Mesenchymal stem cell (in vitro differentiated cells and primary cell): ENCODE measurements around the gene STK33.

ENCODE experiments used
- DNase-seq: peaks from one replicate; pipeline ENCODE4 v3.0.0-alpha.2; 2013
- H2AFZ ChIP-seq: one replicate; pipeline ENCODE4 v1.6.1; 2013; ENCODE audit warnings: low read depth, mild to moderate bottlenecking, control low read depth, inconsistent platforms, low read length, moderate library complexity
- H2AK5ac ChIP-seq: 2 replicates; pipeline ENCODE4 v1.6.1; 2013; ENCODE audit warnings: low read length, moderate library complexity, mild to moderate bottlenecking, inconsistent platforms; ENCODE audit not compliant: severe bottlenecking
- H2BK120ac ChIP-seq: one replicate; pipeline ENCODE4 v1.6.1; 2013; ENCODE audit warnings: low read depth, mild to moderate bottlenecking, inconsistent platforms, low read length, moderate library complexity
- H2BK12ac ChIP-seq, 2 experiments: one replicate each; pipeline ENCODE4 v1.6.1; 2013; ENCODE audit warnings: inconsistent platforms in 2 of 2, low read length in 2 of 2, mild to moderate bottlenecking in 2 of 2, moderate library complexity in 2 of 2, control low read depth in 1 of 2
- H2BK15ac ChIP-seq: one replicate; pipeline ENCODE4 v1.6.1; 2013; ENCODE audit warnings: mild to moderate bottlenecking, low read depth, inconsistent platforms; ENCODE audit not compliant: poor library complexity, severe bottlenecking
- H2BK5ac ChIP-seq: 2 replicates; pipeline ENCODE4 v1.6.1; 2013; ENCODE audit warnings: low read depth, mild to moderate bottlenecking, low read length, control low read depth, inconsistent platforms; ENCODE audit not compliant: poor library complexity, severe bottlenecking
- H3K14ac ChIP-seq, 2 experiments: one replicate each; pipeline ENCODE4 v1.6.1; 2013; ENCODE audit warnings: inconsistent platforms in 2 of 2, low read length in 2 of 2, control low read depth in 1 of 2, mild to moderate bottlenecking in 1 of 2, moderate library complexity in 1 of 2
- H3K18ac ChIP-seq, 2 experiments: one replicate each; pipeline ENCODE4 v1.6.1; 2013; ENCODE audit warnings: inconsistent platforms in 2 of 2, low read length in 2 of 2, control low read depth in 1 of 2, low read depth in 1 of 2, mild to moderate bottlenecking in 1 of 2
- H3K23ac ChIP-seq, 2 experiments: one replicate each; pipeline ENCODE4 v1.6.1; 2013; ENCODE audit warnings: inconsistent platforms in 2 of 2, low read length in 2 of 2, mild to moderate bottlenecking in 2 of 2, moderate library complexity in 2 of 2, control low read depth in 1 of 2
- H3K27ac ChIP-seq: 2 replicates; pipeline ENCODE4 v1.5.1; 2013; ENCODE audit warnings: mild to moderate bottlenecking, moderate library complexity, low read length, control low read depth, inconsistent platforms; ENCODE audit not compliant: poor library complexity, severe bottlenecking
- H3K27me3 ChIP-seq, 2 experiments: 2 replicates each; pipeline versions ENCODE4 v1.6.1 to v1.7.0; 2013; ENCODE audit warnings: low read length in 2 of 2, mild to moderate bottlenecking in 2 of 2, moderate library complexity in 2 of 2, control low read depth in 1 of 2, inconsistent platforms in 1 of 2; ENCODE audit not compliant: control insufficient read depth in 1 of 2, insufficient read depth in 1 of 2
- H3K36me3 ChIP-seq, 2 experiments: 2 replicates each; pipeline versions ENCODE4 v1.6.1 to v1.7.0; 2013; ENCODE audit warnings: low read length in 2 of 2, control low read depth in 1 of 2, inconsistent platforms in 1 of 2, low read depth in 1 of 2, mild to moderate bottlenecking in 1 of 2; ENCODE audit not compliant: insufficient read depth in 2 of 2, control insufficient read depth in 1 of 2
- H3K4ac ChIP-seq, 2 experiments: one replicate each; pipeline ENCODE4 v1.6.1; 2013; ENCODE audit warnings: inconsistent platforms in 2 of 2, low read length in 2 of 2, mild to moderate bottlenecking in 2 of 2, moderate library complexity in 2 of 2, control low read depth in 1 of 2, low read depth in 1 of 2
- H3K4me1 ChIP-seq: 2 replicates; pipeline ENCODE4 v1.6.1; 2013; ENCODE audit warnings: low read depth, low read length, control low read depth; ENCODE audit not compliant: control insufficient read depth, insufficient read depth
- H3K4me2 ChIP-seq: 2 replicates; pipeline ENCODE4 v1.6.1; 2013; ENCODE audit warnings: low read length, mild to moderate bottlenecking, inconsistent platforms; ENCODE audit not compliant: poor library complexity, severe bottlenecking
- H3K4me3 ChIP-seq, 2 experiments: 2 replicates each; pipeline versions ENCODE4 v1.5.1 to v1.7.0; 2013; ENCODE audit warnings: low read length in 2 of 2, mild to moderate bottlenecking in 2 of 2, control low read depth in 1 of 2, low read depth in 1 of 2; ENCODE audit not compliant: insufficient read depth in 1 of 2
- H3K79me1 ChIP-seq: replicated peaks from 2 replicates; pipeline ENCODE4 v1.6.1; 2013; ENCODE audit warnings: mild to moderate bottlenecking, control low read depth, low read length, inconsistent platforms; ENCODE audit not compliant: poor library complexity, severe bottlenecking
- H3K9ac ChIP-seq: 2 replicates; pipeline ENCODE4 v1.7.0; 2013; ENCODE audit warnings: mild to moderate bottlenecking, low read length, moderate library complexity
- H3K9me3 ChIP-seq: 2 replicates; pipeline ENCODE4 v1.7.0; 2013; ENCODE audit warnings: mild to moderate bottlenecking, low read length; ENCODE audit not compliant: control insufficient read depth
- H4K8ac ChIP-seq: one replicate; pipeline ENCODE4 v1.6.1; 2013; ENCODE audit warnings: inconsistent platforms, mild to moderate bottlenecking, low read length, moderate library complexity
- H4K91ac ChIP-seq: one replicate; pipeline ENCODE4 v1.6.1; 2013; ENCODE audit warnings: mild to moderate bottlenecking, low read length, inconsistent platforms
- WGBS: methylation state at CpG from one replicate; pipeline ENCODE4 v1.1.7; 2013; ENCODE audit warnings: mixed read lengths; 5-methylcytosine and 5-hydroxymethylcytosine counted together

Gene STK33

DNA sequence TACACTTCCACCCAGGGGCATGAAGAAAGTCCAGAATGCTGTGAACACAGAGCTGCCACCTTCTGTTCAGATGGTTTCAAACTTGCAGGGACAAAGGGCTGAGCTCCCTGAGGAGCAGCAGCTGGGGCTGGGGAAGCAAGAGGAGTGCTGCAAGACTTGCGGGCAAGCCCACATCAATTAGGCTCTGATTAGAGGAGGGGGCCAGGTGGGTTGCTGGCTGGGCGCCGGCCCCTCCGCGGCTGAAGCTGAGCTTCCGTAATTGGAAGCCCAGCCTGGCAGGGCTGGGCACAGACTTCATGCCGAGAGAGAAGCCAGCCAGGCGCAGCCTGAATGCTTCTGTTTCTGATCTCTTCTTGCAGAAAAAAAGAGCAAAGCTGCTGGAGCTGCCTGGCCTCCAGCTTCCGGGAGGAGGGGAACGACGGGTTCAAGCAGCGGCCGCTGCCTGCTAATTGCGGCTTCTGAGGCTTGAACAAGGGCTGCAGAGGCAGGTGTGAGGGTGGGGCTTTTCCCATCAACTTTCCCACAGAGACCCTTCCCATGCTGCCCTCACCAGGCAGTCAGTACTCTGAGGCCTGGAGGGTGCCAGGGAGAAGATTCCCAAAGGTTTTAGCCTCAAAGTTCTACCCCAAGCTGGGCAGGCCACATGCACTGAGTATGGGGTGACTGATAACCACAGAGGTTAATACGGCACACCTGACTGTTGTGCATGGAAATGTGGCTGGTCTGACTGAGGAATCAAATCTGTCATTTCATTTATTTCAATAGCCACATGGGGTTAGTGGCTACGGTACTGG is 239.2 kb downstream of the STK33 start:
- Histone ChIP-seq H3K14ac (no peak overlapping the region), H3K18ac (no peak overlapping the region)
- no peak for DNase-seq

DNA sequence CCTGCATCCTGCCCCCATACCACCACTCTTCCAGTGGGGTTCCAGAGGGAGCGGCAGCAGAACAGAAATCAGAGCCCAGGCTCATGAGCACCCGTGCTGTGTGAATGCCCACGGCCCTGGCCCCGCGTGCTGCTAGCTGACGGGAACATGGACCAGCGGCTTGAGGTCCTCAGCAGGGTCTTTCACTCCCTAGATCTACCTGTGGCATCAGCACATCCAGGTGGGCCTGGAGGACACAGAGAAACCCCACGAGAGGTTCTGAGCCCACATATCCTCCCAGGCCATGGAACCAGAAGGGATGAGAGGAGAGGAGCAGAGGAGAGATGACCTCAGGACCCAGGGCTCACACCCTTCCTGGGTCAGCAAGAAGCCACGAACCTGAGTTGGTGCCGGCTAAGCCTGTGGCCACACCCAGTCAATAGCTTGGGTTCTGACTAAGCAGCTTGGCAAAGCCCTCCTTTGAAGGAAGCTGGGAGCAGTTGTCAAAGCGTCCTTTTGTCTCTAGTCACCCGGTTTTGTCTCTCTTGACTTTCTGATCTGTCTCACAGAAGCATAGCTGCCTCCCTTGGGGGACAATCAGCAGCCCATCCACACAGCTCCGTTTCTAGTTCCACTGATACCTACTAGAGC is 241.0 kb downstream of the STK33 start:
- 84% methylated on average over 13 of the region's 13 CpGs for WGBS
- Histone ChIP-seq H3K27ac (no peak overlapping the region), H3K23ac (no peak overlapping the region), H3K4me2 (no peak overlapping the region), H3K14ac (no peak overlapping the region), H3K4me1 (peaks cover 3% of the 10 kb centered on the region), H2BK12ac (no peak overlapping the region), H4K8ac (no peak overlapping the region), H3K4ac (no peak overlapping the region), H2AK5ac (no peak overlapping the region), H3K79me1 (no peaks in the 10 kb centered on the region), H2BK15ac (no peak overlapping the region), H3K9ac (no peak overlapping the region), H4K91ac (no peak overlapping the region), H3K36me3 (no peaks in the 10 kb centered on the region), H2BK5ac (no peak overlapping the region), H3K27me3 (peaks cover 54 to 93% of the 10 kb centered on the region in 2 experiments), H3K18ac (no peak overlapping the region), H3K9me3 (no peaks in the 10 kb centered on the region), H3K4me3 (no peak overlapping the region), H2AFZ (no peak overlapping the region), H2BK120ac (no peak overlapping the region)
- no peak for DNase-seq

More for the DNA sequence above, 239.2 kb downstream of the STK33 start:
- no peak overlapping the region for H4K8ac ChIP-seq
- 86% methylated on average over 16 of the region's 16 CpGs for WGBS
- peak overlapping the region; percentile 18 for H3K4me2 ChIP-seq
- H3K9me3 ChIP-seq = no peaks in the 10 kb centered on the region
- H3K4ac ChIP-seq = no peak overlapping the region
- H3K79me1 ChIP-seq = no peaks in the 10 kb centered on the region
- no peak overlapping the region for H3K23ac ChIP-seq
- H2BK120ac ChIP-seq = no peak overlapping the region
- no peak overlapping the region for H2BK12ac ChIP-seq
- H3K36me3 ChIP-seq = no peaks in the 10 kb centered on the region
- H3K27me3 ChIP-seq = peaks cover 58 to 80% of the 10 kb centered on the region in 2 experiments
- no peak overlapping the region for H3K27ac ChIP-seq
- no peak overlapping the region for H2AFZ ChIP-seq
- H3K9ac ChIP-seq = no peak overlapping the region
- no peak overlapping the region for H2BK15ac ChIP-seq
- peaks cover 3% of the 10 kb centered on the region for H3K4me1 ChIP-seq
- no peak overlapping the region for H2BK5ac ChIP-seq
- H3K4me3 ChIP-seq = no peak overlapping the region
- no peak overlapping the region for H2AK5ac ChIP-seq
- H4K91ac ChIP-seq = no peak overlapping the region

DNA sequence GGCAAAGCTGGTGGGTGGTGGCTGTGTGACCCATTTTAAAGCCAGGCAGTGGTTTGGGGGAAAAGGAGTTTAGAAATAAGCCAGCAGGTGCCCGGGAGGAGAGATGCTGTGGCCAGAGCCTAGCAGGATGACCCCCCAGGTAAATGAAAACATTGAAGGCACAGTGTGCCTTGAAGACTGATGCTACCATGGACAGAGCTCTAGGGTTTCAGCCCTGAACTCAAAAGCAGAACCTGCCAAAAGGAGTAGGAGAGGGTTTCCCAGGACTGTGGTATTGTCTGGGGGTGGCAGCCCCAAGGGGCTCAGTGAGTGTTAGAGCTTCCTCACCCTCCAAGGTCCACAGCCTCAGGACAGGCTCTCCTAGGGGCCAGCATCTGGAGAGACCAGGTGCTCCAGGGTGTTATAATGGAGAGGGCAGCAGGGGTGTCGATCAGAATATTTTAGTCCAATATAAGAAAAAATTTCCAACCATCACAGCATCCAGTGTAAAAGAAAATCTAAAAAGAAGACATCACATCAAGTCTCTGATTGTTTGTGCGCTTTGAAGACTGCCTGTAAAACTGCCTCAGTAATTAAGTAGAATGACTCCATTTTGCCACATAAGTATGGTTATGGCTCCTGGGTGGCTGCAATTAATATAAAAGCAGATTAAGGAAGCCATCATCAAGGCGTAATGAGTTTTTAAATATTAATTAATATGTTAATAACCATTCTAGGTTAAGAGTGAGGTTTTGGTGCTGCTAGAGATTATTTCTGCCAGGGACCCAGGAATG is 241.7 kb downstream of the STK33 start:
- H2BK120ac ChIP-seq = no peak overlapping the region
- WGBS = 79% methylated on average over 2 of the region's 4 CpGs
- H3K4me3 ChIP-seq = no peak overlapping the region
- no peak overlapping the region for H4K8ac ChIP-seq
- peaks cover 3% of the 10 kb centered on the region for H3K4me1 ChIP-seq
- H2AK5ac ChIP-seq = no peak overlapping the region
- H2BK5ac ChIP-seq = no peak overlapping the region
- no peak overlapping the region for H3K27ac ChIP-seq
- H4K91ac ChIP-seq = no peak overlapping the region
- DNase-seq = no peak
- no peak overlapping the region for H3K14ac ChIP-seq
- H2BK12ac ChIP-seq = no peak overlapping the region
- H3K36me3 ChIP-seq = no peaks in the 10 kb centered on the region
- no peak overlapping the region for H3K9ac ChIP-seq
- no peak overlapping the region for H3K4ac ChIP-seq
- no peak overlapping the region for H3K4me2 ChIP-seq
- no peak overlapping the region for H2BK15ac ChIP-seq
- peaks cover 54 to 94% of the 10 kb centered on the region in 2 experiments for H3K27me3 ChIP-seq
- H2AFZ ChIP-seq = no peak overlapping the region
- no peak overlapping the region for H3K18ac ChIP-seq
- H3K79me1 ChIP-seq = no peaks in the 10 kb centered on the region
- no peaks in the 10 kb centered on the region for H3K9me3 ChIP-seq
- H3K23ac ChIP-seq = no peak overlapping the region

DNA sequence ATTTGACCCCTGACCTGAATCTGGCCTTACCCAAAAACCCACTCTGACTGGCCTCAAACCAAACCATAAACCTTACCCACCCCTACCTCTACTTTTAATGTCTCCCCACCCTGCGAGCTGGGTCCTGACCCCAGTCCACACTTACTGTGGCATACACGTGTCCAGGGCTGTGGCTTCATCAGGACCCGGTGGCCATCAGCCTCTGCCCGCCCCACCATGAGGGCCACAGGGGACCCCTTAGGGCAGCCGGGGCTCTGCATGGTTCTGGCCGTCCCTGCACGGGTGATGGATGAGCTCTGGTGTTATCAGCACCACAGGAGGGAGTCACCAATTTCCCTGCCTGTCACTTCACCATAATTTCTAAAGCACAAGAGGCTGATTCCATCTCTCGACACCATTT is 242.8 kb downstream of the STK33 start:
- Histone ChIP-seq H2BK5ac (no peak overlapping the region), H3K27ac (no peak overlapping the region), H3K18ac (no peak overlapping the region), H2BK120ac (no peak overlapping the region), H2BK15ac (no peak overlapping the region), H3K4me3 (no peak overlapping the region), H3K9me3 (no peaks in the 10 kb centered on the region), H3K27me3 (peaks cover 51 to 96% of the 10 kb centered on the region in 2 experiments), H3K36me3 (no peaks in the 10 kb centered on the region), H3K14ac (no peak overlapping the region), H3K79me1 (no peaks in the 10 kb centered on the region), H3K9ac (no peak overlapping the region), H3K4me2 (no peak overlapping the region), H2AFZ (no peak overlapping the region), H4K8ac (no peak overlapping the region), H3K4ac (no peak overlapping the region), H3K23ac (no peak overlapping the region), H2BK12ac (no peak overlapping the region), H4K91ac (no peak overlapping the region), H3K4me1 (no peaks in the 10 kb centered on the region), H2AK5ac (no peak overlapping the region)
- 83% methylated on average over 8 of the region's 8 CpGs for WGBS
- no peak for DNase-seq
